GM23338 (cell line): ENCODE data around the gene NGEF. TPM values are rescaled to one million over a fixed set of nuclear protein-coding genes. Genes with fewer than 3 reads are reported as not detected.

ENCODE experiments used
- ATAC-seq: fragments of 200-7000 bp; cut with Tn5 transposase; 3 replicates; pipeline ENCODE4 v1.9.1; 2020
- DNase-seq: peaks from one replicate; pipeline ENCODE4 v3.0.0-alpha.2; 2015; ENCODE audit warnings: low spot score
- H2AFZ ChIP-seq: fragments of 200-600 bp; sonication (generic); 2 replicates; pipeline ENCODE4 v1.8.0; 2016; ENCODE audit warnings: antibody characterized with exemption, mild to moderate bottlenecking, moderate library complexity
- H3F3A ChIP-seq: fragments of 200-600 bp; sonication (generic); replicated peaks from 2 replicates; pipeline ENCODE4 v1.8.0; 2017; ENCODE audit warnings: antibody characterized with exemption, mixed run types, low read depth
- H3K27ac ChIP-seq: fragments of 200-600 bp; sonication (generic); 2 replicates; pipeline ENCODE4 v1.6.1; 2016; ENCODE audit warnings: low read depth
- H3K27me3 ChIP-seq: fragments of 200-600 bp; sonication (generic); 2 replicates; pipeline ENCODE4 v1.8.0; 2016; ENCODE audit warnings: mild to moderate bottlenecking, mixed run types, moderate library complexity; ENCODE audit not compliant: insufficient read depth
- H3K36me3 ChIP-seq: fragments of 200-600 bp; sonication (generic); 2 replicates; pipeline ENCODE4 v1.8.0; 2016; ENCODE audit warnings: mild to moderate bottlenecking; ENCODE audit not compliant: insufficient read depth
- H3K4me1 ChIP-seq: fragments of 200-600 bp; sonication (generic); 2 replicates; pipeline ENCODE4 v1.8.0; 2016; ENCODE audit warnings: mild to moderate bottlenecking, moderate library complexity; ENCODE audit not compliant: insufficient read depth
- H3K4me2 ChIP-seq: fragments of 200-600 bp; sonication (generic); 2 replicates; pipeline ENCODE4 v1.7.1; 2017; ENCODE audit warnings: mixed run types
- H3K4me3 ChIP-seq: fragments of 200-600 bp; sonication (generic); 2 replicates; pipeline ENCODE4 v1.6.1; 2016; ENCODE audit warnings: mixed run types
- H3K79me2 ChIP-seq: fragments of 200-600 bp; sonication (generic); replicated peaks from 2 replicates; pipeline ENCODE4 v1.8.0; 2017; ENCODE audit warnings: mild to moderate bottlenecking; ENCODE audit not compliant: insufficient read depth
- H3K9me2 ChIP-seq: fragments of 200-600 bp; sonication (generic); 2 replicates; pipeline ENCODE4 v1.8.0; 2017; ENCODE audit not compliant: insufficient read depth
- H4K20me1 ChIP-seq: fragments of 200-600 bp; sonication (generic); replicated peaks from 2 replicates; pipeline ENCODE4 v1.8.0; 2017; ENCODE audit warnings: mild to moderate bottlenecking; ENCODE audit not compliant: insufficient read depth
- H3K27ac Mint-ChIP-seq: 2 replicates; pipeline ENCODE4 v1.8.0; 2020; ENCODE audit warnings: inconsistent platforms, mild to moderate bottlenecking, moderate library complexity, mixed read lengths
- H3K27me3 Mint-ChIP-seq: 3 replicates; pipeline ENCODE4 v1.8.0; 2022; ENCODE audit warnings: low read depth, mild to moderate bottlenecking, moderate library complexity, mixed read lengths, inconsistent platforms; ENCODE audit not compliant: insufficient read depth, poor library complexity
- H3K36me3 Mint-ChIP-seq: 3 replicates; pipeline ENCODE4 v1.8.0; 2021; ENCODE audit warnings: low read depth, mild to moderate bottlenecking, inconsistent platforms, moderate library complexity, mixed read lengths
- H3K4me1 Mint-ChIP-seq: 3 replicates; pipeline ENCODE4 v1.8.0; 2020; ENCODE audit warnings: mild to moderate bottlenecking, inconsistent platforms, mixed read lengths
- H3K4me3 Mint-ChIP-seq: 3 replicates; pipeline ENCODE4 v1.8.0; 2021; ENCODE audit warnings: moderate library complexity, mild to moderate bottlenecking, inconsistent platforms, mixed read lengths
- H3K9me3 Mint-ChIP-seq: 3 replicates; pipeline ENCODE4 v1.8.0; 2020; ENCODE audit warnings: moderate library complexity, mild to moderate bottlenecking, inconsistent platforms, mixed read lengths
- CREB1 ChIP-seq: fragments of 250-450 bp; sonication (Bioruptor Pico); IDR thresholded peaks from 2 replicates; pipeline ENCODE4 v1.5.0; 2020; ENCODE audit warnings: low read depth, mild to moderate bottlenecking, moderate library complexity
- EZH2 ChIP-seq: fragments of 200-600 bp; sonication (generic); IDR thresholded peaks from one replicate; pipeline ENCODE4 v1.8.0; 2017; ENCODE audit warnings: antibody characterized with exemption, mild to moderate bottlenecking, low read depth; ENCODE audit not compliant: unreplicated experiment
- EZH2phosphoT487 ChIP-seq: fragments of 200-600 bp; sonication (generic); IDR thresholded peaks from one replicate; pipeline ENCODE4 v1.8.1; 2018; ENCODE audit warnings: antibody characterized with exemption; ENCODE audit not compliant: unreplicated experiment
- JUNB ChIP-seq: IDR thresholded peaks from one replicate; pipeline ENCODE4 v1.6.1; 2016; ENCODE audit warnings: antibody characterized with exemption; ENCODE audit not compliant: unreplicated experiment
- NANOG ChIP-seq: IDR thresholded peaks from 2 replicates; pipeline ENCODE4 v1.6.1; 2016; ENCODE audit warnings: antibody characterized with exemption, borderline replicate concordance
- POLR2AphosphoS5 ChIP-seq: IDR thresholded peaks from 2 replicates; pipeline ENCODE4 v1.6.1; 2016; ENCODE audit warnings: antibody characterized with exemption, low read depth
- STAT1 ChIP-seq: IDR thresholded peaks from one replicate; pipeline ENCODE4 v1.6.1; 2016; ENCODE audit warnings: antibody characterized with exemption; ENCODE audit not compliant: unreplicated experiment
- ZNF114 ChIP-seq: fragments of 250-450 bp; sonication (Bioruptor Pico); IDR thresholded peaks from 2 replicates; pipeline ENCODE4 v1.5.0; 2020; ENCODE audit warnings: mild to moderate bottlenecking, moderate library complexity
- ZNF331 ChIP-seq: fragments of 250-450 bp; sonication (Bioruptor Pico); IDR thresholded peaks from 2 replicates; pipeline ENCODE4 v1.5.0; 2020; ENCODE audit warnings: low read depth, mild to moderate bottlenecking, moderate library complexity
- polyA plus RNA-seq: library from polyadenylated mRNA; unstranded; fragments of >200 nt; fragmentation: Nextera tagmentation; extraction: Ambion mirVana; gene quantifications from 2 replicates; pipeline ENCODE4 v1.2.1, GENCODE V29; 2016
- total RNA-seq: library from RNA; depleted of rRNA; stranded (reverse); fragments of >200 nt; shearing (Covaris generic); gene quantifications from 2 replicates; pipeline ENCODE4 v1.2.3, GENCODE V29; 2014
- TF ChIP-seq, protein P1 (sequence below): IDR thresholded peaks from one replicate; pipeline ENCODE4 v1.6.1; 2018; ENCODE audit warnings: antibody characterized with exemption; ENCODE audit not compliant: unreplicated experiment
- TF ChIP-seq, protein P2 (sequence below), 2 experiments: fragments of 200-600 bp in 1 of 2; sonication (generic) in 1 of 2; conservative IDR thresholded peaks; 2 replicates each; pipeline versions ENCODE4 v1.5.1 to v1.6.1; 2016 to 2017; ENCODE audit warnings: antibody characterized with exemption in 2 of 2, low read depth in 2 of 2, mild to moderate bottlenecking in 2 of 2, moderate library complexity in 1 of 2
- TF ChIP-seq, protein P3 (sequence below): IDR thresholded peaks from 2 replicates; pipeline ENCODE4 v1.6.1; 2016; ENCODE audit warnings: antibody characterized with exemption
- TF ChIP-seq, protein P4 (sequence below): fragments of 250-450 bp; sonication (Bioruptor Pico); IDR thresholded peaks from 2 replicates; pipeline ENCODE4 v1.5.0; 2020; ENCODE audit warnings: mild to moderate bottlenecking, moderate library complexity

The NGEF gene
- total and polyA plus RNA-seq, 2 experiments from 2014 or later, result 1.8 to 5.4 TPM

DNA sequence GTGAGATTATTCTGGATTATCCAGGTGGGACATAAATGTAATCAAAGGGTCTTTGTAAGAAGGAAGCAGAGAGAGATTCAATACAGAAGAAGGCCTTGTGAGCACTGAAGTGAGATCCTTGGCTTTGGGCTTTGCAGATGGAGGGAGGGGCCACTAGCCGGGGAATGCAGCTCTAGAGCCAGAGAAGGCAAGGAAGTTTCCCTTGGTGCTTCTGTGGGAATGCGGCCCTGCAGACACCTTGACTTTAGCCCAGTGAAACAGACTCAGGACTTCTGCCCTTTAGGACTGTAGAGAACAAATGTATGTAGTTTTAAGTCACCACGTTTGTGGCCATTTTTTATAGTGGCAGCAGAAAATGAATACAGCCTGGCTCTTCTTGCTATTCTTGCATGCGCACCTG, 27.5 kb upstream of the NGEF start:
- Histone ChIP-seq H3K27me3 (no peaks in the 10 kb centered on the region), H3K4me2 (no peak overlapping the region), H3F3A (peaks cover 8% of the 10 kb centered on the region), H3K9me2 (peaks cover 3% of the 10 kb centered on the region; the same call in 1 of the 2 replicates), H2AFZ (no peak overlapping the region), H3K4me3 (no peak overlapping the region), H3K27ac (no peak overlapping the region), H3K36me3 (no peaks in the 10 kb centered on the region), H4K20me1 (no peaks in the 10 kb centered on the region), H3K4me1 (no peaks in the 10 kb centered on the region), H3K79me2 (no peaks in the 10 kb centered on the region)
- no peak overlapping the region for H3K4me3 Mint-ChIP-seq
- H3K36me3 Mint-ChIP-seq, result peaks cover 3% of the 10 kb centered on the region; the same call in 1 of the 3 replicates
- DNase-seq (no peak), ATAC-seq (no peak)
- no peaks in the 10 kb centered on the region; the same call in 2 of the 3 replicates for H3K4me1 Mint-ChIP-seq
- H3K27me3 Mint-ChIP-seq, result peaks cover 3% of the 10 kb centered on the region
- H3K9me3 Mint-ChIP-seq, result peaks cover 3% of the 10 kb centered on the region; the same call in 1 of the 3 replicates
- H3K27ac Mint-ChIP-seq, result no peak overlapping the region
- TF ChIP-seq ZNF114 (CRISPR knock-in tag), result no peak
- TF ChIP-seq CREB1, result no peak
- TF ChIP-seq, protein P1, sequence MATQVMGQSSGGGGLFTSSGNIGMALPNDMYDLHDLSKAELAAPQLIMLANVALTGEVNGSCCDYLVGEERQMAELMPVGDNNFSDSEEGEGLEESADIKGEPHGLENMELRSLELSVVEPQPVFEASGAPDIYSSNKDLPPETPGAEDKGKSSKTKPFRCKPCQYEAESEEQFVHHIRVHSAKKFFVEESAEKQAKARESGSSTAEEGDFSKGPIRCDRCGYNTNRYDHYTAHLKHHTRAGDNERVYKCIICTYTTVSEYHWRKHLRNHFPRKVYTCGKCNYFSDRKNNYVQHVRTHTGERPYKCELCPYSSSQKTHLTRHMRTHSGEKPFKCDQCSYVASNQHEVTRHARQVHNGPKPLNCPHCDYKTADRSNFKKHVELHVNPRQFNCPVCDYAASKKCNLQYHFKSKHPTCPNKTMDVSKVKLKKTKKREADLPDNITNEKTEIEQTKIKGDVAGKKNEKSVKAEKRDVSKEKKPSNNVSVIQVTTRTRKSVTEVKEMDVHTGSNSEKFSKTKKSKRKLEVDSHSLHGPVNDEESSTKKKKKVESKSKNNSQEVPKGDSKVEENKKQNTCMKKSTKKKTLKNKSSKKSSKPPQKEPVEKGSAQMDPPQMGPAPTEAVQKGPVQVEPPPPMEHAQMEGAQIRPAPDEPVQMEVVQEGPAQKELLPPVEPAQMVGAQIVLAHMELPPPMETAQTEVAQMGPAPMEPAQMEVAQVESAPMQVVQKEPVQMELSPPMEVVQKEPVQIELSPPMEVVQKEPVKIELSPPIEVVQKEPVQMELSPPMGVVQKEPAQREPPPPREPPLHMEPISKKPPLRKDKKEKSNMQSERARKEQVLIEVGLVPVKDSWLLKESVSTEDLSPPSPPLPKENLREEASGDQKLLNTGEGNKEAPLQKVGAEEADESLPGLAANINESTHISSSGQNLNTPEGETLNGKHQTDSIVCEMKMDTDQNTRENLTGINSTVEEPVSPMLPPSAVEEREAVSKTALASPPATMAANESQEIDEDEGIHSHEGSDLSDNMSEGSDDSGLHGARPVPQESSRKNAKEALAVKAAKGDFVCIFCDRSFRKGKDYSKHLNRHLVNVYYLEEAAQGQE, result no peak
- TF ChIP-seq, protein P2, sequence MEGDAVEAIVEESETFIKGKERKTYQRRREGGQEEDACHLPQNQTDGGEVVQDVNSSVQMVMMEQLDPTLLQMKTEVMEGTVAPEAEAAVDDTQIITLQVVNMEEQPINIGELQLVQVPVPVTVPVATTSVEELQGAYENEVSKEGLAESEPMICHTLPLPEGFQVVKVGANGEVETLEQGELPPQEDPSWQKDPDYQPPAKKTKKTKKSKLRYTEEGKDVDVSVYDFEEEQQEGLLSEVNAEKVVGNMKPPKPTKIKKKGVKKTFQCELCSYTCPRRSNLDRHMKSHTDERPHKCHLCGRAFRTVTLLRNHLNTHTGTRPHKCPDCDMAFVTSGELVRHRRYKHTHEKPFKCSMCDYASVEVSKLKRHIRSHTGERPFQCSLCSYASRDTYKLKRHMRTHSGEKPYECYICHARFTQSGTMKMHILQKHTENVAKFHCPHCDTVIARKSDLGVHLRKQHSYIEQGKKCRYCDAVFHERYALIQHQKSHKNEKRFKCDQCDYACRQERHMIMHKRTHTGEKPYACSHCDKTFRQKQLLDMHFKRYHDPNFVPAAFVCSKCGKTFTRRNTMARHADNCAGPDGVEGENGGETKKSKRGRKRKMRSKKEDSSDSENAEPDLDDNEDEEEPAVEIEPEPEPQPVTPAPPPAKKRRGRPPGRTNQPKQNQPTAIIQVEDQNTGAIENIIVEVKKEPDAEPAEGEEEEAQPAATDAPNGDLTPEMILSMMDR (conservative IDR thresholded peaks at IDR 0.05; ENCODE audit: low read depth in 2 of 2), result no peak
- TF ChIP-seq, protein P3, sequence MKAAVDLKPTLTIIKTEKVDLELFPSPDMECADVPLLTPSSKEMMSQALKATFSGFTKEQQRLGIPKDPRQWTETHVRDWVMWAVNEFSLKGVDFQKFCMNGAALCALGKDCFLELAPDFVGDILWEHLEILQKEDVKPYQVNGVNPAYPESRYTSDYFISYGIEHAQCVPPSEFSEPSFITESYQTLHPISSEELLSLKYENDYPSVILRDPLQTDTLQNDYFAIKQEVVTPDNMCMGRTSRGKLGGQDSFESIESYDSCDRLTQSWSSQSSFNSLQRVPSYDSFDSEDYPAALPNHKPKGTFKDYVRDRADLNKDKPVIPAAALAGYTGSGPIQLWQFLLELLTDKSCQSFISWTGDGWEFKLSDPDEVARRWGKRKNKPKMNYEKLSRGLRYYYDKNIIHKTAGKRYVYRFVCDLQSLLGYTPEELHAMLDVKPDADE, result no peak
- TF ChIP-seq EZH2phosphoT487, result no peak
- no peak for TF ChIP-seq ZNF331
- TF ChIP-seq NANOG, result no peak
- TF ChIP-seq EZH2, result no peak
- TF ChIP-seq, protein P4, sequence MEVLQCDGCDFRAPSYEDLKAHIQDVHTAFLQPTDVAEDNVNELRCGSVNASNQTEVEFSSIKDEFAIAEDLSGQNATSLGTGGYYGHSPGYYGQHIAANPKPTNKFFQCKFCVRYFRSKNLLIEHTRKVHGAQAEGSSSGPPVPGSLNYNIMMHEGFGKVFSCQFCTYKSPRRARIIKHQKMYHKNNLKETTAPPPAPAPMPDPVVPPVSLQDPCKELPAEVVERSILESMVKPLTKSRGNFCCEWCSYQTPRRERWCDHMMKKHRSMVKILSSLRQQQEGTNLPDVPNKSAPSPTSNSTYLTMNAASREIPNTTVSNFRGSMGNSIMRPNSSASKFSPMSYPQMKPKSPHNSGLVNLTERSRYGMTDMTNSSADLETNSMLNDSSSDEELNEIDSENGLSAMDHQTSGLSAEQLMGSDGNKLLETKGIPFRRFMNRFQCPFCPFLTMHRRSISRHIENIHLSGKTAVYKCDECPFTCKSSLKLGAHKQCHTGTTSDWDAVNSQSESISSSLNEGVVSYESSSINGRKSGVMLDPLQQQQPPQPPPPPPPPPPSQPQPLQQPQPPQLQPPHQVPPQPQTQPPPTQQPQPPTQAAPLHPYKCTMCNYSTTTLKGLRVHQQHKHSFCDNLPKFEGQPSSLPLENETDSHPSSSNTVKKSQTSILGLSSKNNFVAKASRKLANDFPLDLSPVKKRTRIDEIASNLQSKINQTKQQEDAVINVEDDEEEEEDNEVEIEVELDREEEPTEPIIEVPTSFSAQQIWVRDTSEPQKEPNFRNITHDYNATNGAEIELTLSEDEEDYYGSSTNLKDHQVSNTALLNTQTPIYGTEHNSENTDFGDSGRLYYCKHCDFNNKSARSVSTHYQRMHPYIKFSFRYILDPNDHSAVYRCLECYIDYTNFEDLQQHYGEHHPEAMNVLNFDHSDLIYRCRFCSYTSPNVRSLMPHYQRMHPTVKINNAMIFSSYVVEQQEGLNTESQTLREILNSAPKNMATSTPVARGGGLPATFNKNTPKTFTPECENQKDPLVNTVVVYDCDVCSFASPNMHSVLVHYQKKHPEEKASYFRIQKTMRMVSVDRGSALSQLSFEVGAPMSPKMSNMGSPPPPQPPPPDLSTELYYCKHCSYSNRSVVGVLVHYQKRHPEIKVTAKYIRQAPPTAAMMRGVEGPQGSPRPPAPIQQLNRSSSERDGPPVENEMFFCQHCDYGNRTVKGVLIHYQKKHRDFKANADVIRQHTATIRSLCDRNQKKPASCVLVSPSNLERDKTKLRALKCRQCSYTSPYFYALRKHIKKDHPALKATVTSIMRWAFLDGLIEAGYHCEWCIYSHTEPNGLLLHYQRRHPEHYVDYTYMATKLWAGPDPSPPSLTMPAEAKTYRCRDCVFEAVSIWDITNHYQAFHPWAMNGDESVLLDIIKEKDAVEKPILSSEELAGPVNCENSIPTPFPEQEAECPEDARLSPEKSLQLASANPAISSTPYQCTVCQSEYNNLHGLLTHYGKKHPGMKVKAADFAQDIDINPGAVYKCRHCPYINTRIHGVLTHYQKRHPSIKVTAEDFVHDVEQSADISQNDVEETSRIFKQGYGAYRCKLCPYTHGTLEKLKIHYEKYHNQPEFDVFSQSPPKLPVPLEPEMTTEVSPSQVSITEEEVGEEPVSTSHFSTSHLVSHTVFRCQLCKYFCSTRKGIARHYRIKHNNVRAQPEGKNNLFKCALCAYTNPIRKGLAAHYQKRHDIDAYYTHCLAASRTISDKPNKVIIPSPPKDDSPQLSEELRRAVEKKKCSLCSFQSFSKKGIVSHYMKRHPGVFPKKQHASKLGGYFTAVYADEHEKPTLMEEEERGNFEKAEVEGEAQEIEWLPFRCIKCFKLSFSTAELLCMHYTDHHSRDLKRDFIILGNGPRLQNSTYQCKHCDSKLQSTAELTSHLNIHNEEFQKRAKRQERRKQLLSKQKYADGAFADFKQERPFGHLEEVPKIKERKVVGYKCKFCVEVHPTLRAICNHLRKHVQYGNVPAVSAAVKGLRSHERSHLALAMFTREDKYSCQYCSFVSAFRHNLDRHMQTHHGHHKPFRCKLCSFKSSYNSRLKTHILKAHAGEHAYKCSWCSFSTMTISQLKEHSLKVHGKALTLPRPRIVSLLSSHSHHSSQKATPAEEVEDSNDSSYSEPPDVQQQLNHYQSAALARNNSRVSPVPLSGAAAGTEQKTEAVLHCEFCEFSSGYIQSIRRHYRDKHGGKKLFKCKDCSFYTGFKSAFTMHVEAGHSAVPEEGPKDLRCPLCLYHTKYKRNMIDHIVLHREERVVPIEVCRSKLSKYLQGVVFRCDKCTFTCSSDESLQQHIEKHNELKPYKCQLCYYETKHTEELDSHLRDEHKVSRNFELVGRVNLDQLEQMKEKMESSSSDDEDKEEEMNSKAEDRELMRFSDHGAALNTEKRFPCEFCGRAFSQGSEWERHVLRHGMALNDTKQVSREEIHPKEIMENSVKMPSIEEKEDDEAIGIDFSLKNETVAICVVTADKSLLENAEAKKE (CRISPR knock-in tag), result no peak
- no peak for TF ChIP-seq STAT1
- no peak for TF ChIP-seq POLR2AphosphoS5
- no peak for TF ChIP-seq JUNB
